Vagina (tissue), 2 donors: Measurements from ENCODE around the gene IQCF5. TPM values are rescaled to one million over a fixed set of nuclear protein-coding genes. Genes with fewer than 3 reads are reported as not detected.
"Not testable (repeated sequence)": the region's sequence is repeated elsewhere in the genome, so short reads cannot be mapped to it uniquely, and the experiment has no call there.

ENCODE experiments used
- DNase-seq, 2 donors: peaks; one replicate each; pipeline ENCODE4 v3.0.0-alpha.2; 2017; ENCODE audit errors: extremely low spot score in 2 of 2
- H3K27ac ChIP-seq: fragments of 200-600 bp; sonication (generic); one replicate; pipeline ENCODE4 v1.5.1; 2019
- H3K27me3 ChIP-seq: fragments of 200-600 bp; sonication (generic); one replicate; pipeline ENCODE4 v1.5.1; 2019
- H3K36me3 ChIP-seq, 2 donors: fragments of 200-600 bp; sonication (generic); one replicate each; pipeline ENCODE4 v1.5.1; 2017 to 2019
- H3K4me1 ChIP-seq: fragments of 200-600 bp; sonication (generic); one replicate; pipeline ENCODE4 v1.5.1; 2019
- H3K4me3 ChIP-seq, 2 donors: fragments of 200-600 bp; sonication (generic); 1 replicate in 1 of 2; 2 replicates in 1 of 2; pipeline ENCODE4 v1.5.1; 2016 to 2019
- H3K9me3 ChIP-seq: fragments of 200-600 bp; sonication (generic); one replicate; pipeline ENCODE4 v1.5.1; 2019
- CTCF ChIP-seq, 3 experiments: fragments of 450-650 bp in 2 of 3; fragments of 200-600 bp in 1 of 3; sonication (generic) in 1 of 3; IDR thresholded peaks; one replicate each; pipeline ENCODE4 v1.5.1; 2017 to 2019; ENCODE audit warnings: antibody characterized with exemption in 3 of 3, mild to moderate bottlenecking in 2 of 3, moderate library complexity in 2 of 3
- POLR2A ChIP-seq, 2 donors: fragments of 450-650 bp; IDR thresholded peaks; one replicate each; pipeline ENCODE4 v1.6.1; 2017; ENCODE audit warnings: antibody characterized with exemption in 2 of 2, mild to moderate bottlenecking in 2 of 2, moderate library complexity in 2 of 2
- POLR2AphosphoS5 ChIP-seq, 2 donors: sonication (generic); formaldehyde crosslinking; IDR thresholded peaks; one replicate each; pipeline ENCODE4 v1.9.0; 2017; ENCODE audit warnings: antibody characterized with exemption in 2 of 2, mild to moderate bottlenecking in 2 of 2, low read depth in 1 of 2; ENCODE audit not compliant: insufficient read depth in 1 of 2
- intact Hi-C: fragments of 100-400 bp; cut with DNase I; formaldehyde crosslinking; loops from one replicate; pipeline ENCODE4 v1.15.1; 2023
- total RNA-seq: library from RNA; depleted of rRNA; stranded (reverse); fragments of >200 nt; gene quantifications from one replicate; pipeline ENCODE4 v1.2.3, GENCODE V29; 2016

IQCF5 gene
- total RNA-seq, 1 donor from 2014 or later, result not detected

- intact Hi-C loops, result no loop called here
- TF ChIP-seq CTCF (IDR thresholded peaks at IDR 0.05), result no peak
- Histone ChIP-seq H3K27me3 (no peaks in the 10 kb centered on the region), H3K27ac (no peak overlapping the region), H3K4me3 (no peak overlapping the region), H3K36me3 (no peaks in the 10 kb centered on the region), H3K9me3 (no peaks in the 10 kb centered on the region), H3K4me1 (no peaks in the 10 kb centered on the region)
- no peak for DNase-seq
Measured at GRCh38 chr3:51862886-51863285, 12.5 kb downstream of the IQCF5 start.

GRCh38 chr3:51860703-51861665 lies 14.4 kb downstream of the IQCF5 start, which contains the start of gene IQCF2:
Gene IQCF2, plus strand, starts transcription at chr3:51861615. Its CDS starts 52 bp downstream, at chr3:51861667.
- no peaks in the 10 kb centered on the region for H3K27me3 ChIP-seq
- intact Hi-C loops, result no loop called here
- TF ChIP-seq CTCF (IDR thresholded peaks at IDR 0.05) (no peak), POLR2AphosphoS5 (IDR thresholded peaks at IDR 0.05; ENCODE audit: insufficient read depth in 1 of 2, low read depth in 1 of 2) (no peak), POLR2A (IDR thresholded peaks at IDR 0.05) (no peak)
- H3K4me1 ChIP-seq, result no peaks in the 10 kb centered on the region
- no peak within 1 kb of the TSS for H3K4me3 ChIP-seq
- H3K9me3 ChIP-seq, result no peaks in the 10 kb centered on the region
- no peak within 1 kb of the TSS for H3K27ac ChIP-seq
- H3K36me3 ChIP-seq, result no peaks in the 10 kb centered on the region
- no peak for DNase-seq

- intact Hi-C loops, H3K36me3 ChIP-seq, H3K27me3 ChIP-seq, H3K9me3 ChIP-seq, H3K4me3 ChIP-seq, H3K27ac ChIP-seq, DNase-seq, H3K4me1 ChIP-seq: not testable (repeated sequence)
Measured at GRCh38 chr3:51855411-51855810, 20.0 kb downstream of the IQCF5 start.

- no peaks in the 10 kb centered on the region for H3K9me3 ChIP-seq
- no peaks in the 10 kb centered on the region for H3K27me3 ChIP-seq
- no peak for TF ChIP-seq CTCF (IDR thresholded peaks at IDR 0.05)
- no peak for TF ChIP-seq POLR2A (IDR thresholded peaks at IDR 0.05)
- no peak for TF ChIP-seq POLR2AphosphoS5 (IDR thresholded peaks at IDR 0.05; ENCODE audit: insufficient read depth in 1 of 2, low read depth in 1 of 2)
- no peaks in the 10 kb centered on the region for H3K4me1 ChIP-seq
- no peak for DNase-seq
- H3K27ac ChIP-seq, result no peak overlapping the region
- H3K4me3 ChIP-seq, result no peak overlapping the region
- no peaks in the 10 kb centered on the region for H3K36me3 ChIP-seq
- intact Hi-C loops, result no loop called here
Measured at GRCh38 chr3:51845129-51845528, 30.3 kb downstream of the IQCF5 start.

- Histone ChIP-seq H3K4me1 (no peaks in the 10 kb centered on the region), H3K36me3 (no peaks in the 10 kb centered on the region), H3K4me3 (no peak overlapping the region), H3K27me3 (no peaks in the 10 kb centered on the region), H3K27ac (no peak overlapping the region), H3K9me3 (no peaks in the 10 kb centered on the region)
- DNase-seq, result no peak
- intact Hi-C loops, result no loop called here
- TF ChIP-seq POLR2AphosphoS5 (IDR thresholded peaks at IDR 0.05; ENCODE audit: insufficient read depth in 1 of 2, low read depth in 1 of 2), result no peak
- TF ChIP-seq POLR2A (IDR thresholded peaks at IDR 0.05), result no peak
- TF ChIP-seq CTCF (IDR thresholded peaks at IDR 0.05), result no peak
Measured at GRCh38 chr3:51836606-51837005, 38.8 kb downstream of the IQCF5 start.
